PC-3 (cell line): ENCODE data around the gene RANBP3.

Experiments
- CTCF ChIP-seq: fragments of 300-600 bp; sonication (generic); conservative IDR thresholded peaks from 2 replicates; pipeline ENCODE4 v1.5.1; 2017; ENCODE audit warnings: antibody characterized with exemption, low read depth, mild to moderate bottlenecking, low read length
- EZH2 ChIP-seq: fragments of 300-600 bp; sonication (generic); IDR thresholded peaks from one replicate; pipeline ENCODE4 v1.6.1; 2017; ENCODE audit warnings: antibody characterized with exemption, mild to moderate bottlenecking, low read length; ENCODE audit not compliant: unreplicated experiment
- EZH2phosphoT487 ChIP-seq: fragments of 300-600 bp; sonication (generic); IDR thresholded peaks from 2 replicates; pipeline ENCODE4 v1.6.1; 2018; ENCODE audit warnings: mild to moderate bottlenecking, antibody characterized with exemption, low read length, borderline replicate concordance

GRCh38 chr19:5949792-5950305 lies 28.1 kb downstream of the RANBP3 start:
- no peak for TF ChIP-seq EZH2
- TF ChIP-seq CTCF: no peak
- no peak for TF ChIP-seq EZH2phosphoT487
